ENCODE measurements around the gene PROK1.
"Not testable (repeated sequence)": the region's sequence is repeated elsewhere in the genome, so short reads cannot be mapped to it uniquely, and the experiment has no call there.

The PROK1 gene, protein sequence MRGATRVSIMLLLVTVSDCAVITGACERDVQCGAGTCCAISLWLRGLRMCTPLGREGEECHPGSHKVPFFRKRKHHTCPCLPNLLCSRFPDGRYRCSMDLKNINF

DNA sequence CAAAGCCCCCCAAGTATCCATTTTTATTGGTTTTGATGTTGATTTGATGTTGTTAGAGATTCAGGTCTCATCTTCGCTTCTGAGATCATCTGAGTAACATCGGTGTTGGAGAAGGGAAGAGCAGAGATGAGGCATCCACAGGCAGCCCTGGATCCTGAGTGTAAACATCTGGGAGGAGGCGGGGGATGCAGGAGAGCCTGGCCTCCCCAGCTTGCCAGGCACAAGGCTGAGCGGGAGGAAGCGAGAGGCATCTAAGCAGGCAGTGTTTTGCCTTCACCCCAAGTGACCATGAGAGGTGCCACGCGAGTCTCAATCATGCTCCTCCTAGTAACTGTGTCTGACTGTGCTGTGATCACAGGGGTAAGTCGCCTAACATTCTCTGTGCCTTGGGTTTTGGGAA lies at the start of gene PROK1:
TSS of gene PROK1 (plus strand) at position 221 of the 400 bp plus-strand sequence. CDS start at position 289, 68 bp downstream.
- no CpG with 5 or more reads among the region's 8 CpGs for WGBS (ENCODE audit: insufficient coverage, insufficient read length)
- DNase-seq (ENCODE audit: low read depth, low spot score): no peak
- Histone ChIP-seq H3K36me3 (ENCODE audit: control insufficient read depth, insufficient read depth, low read length) (no peaks in the 10 kb centered on the region), H3K9me3 (ENCODE audit: control insufficient read depth, insufficient read depth, low read length) (no peaks in the 10 kb centered on the region), H3K4me3 (ENCODE audit: low read length) (no peak within 1 kb of the TSS), H3K4me1 (ENCODE audit: control insufficient read depth, insufficient read depth, low read length) (peaks cover 3% of the 10 kb centered on the region; the same call in 1 of the 2 replicates), H3K27me3 (ENCODE audit: control insufficient read depth, insufficient read depth, low read length) (no peaks in the 10 kb centered on the region), H3K27ac (ENCODE audit: low read length) (no peak within 1 kb of the TSS)

DNA sequence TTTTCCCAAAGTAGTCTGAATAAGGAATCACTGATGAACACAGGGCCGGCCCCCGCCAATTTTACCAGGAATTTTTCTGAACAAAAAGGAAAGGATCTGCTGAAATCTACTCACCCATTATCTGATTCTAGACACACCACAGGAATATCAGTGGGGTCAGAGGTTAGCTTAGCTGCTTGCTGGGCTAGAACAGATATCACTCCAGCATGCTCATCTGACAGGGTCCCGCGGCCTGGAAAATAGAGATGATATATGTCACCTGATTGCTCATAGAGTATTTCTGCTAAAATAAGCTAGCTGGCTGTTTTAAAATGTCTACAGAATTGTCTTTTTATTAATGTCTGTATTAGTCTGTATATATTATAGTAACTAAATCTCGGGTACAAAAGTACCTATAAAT lies 47.1 kb upstream of the PROK1 start:
- no peaks in the 10 kb centered on the region for H3K27me3 ChIP-seq (ENCODE audit: control insufficient read depth, insufficient read depth, low read length)
- no CpG with 5 or more reads among the region's 5 CpGs for WGBS (ENCODE audit: insufficient coverage, insufficient read length)

DNA sequence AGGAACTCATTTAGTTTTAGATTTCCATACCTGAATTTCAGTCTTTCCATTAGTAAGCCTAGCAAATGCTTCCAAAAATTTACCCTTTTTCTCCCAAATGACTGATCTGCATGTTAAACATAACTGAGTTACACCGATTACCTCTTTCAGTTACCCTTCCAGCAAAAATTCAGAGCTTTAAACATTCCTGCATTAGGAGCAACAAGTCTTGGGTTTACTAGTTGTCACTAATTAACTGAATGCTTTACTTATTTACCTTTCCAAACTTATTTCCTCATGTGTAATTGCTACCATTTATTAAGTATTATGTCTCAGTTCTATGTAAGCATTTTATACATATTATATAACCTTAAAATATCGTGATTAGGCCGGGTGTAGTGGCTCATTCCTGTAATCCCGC lies 46.5 kb upstream of the PROK1 start:
- no peaks in the 10 kb centered on the region for H3K9me3 ChIP-seq (ENCODE audit: control insufficient read depth, insufficient read depth, low read length)
- DNase-seq (ENCODE audit: low read depth, low spot score): no peak
- H3K36me3 ChIP-seq (ENCODE audit: control insufficient read depth, insufficient read depth, low read length): peaks cover 7% of the 10 kb centered on the region; the same call in 1 of the 2 replicates
- H3K27me3 ChIP-seq (ENCODE audit: control insufficient read depth, insufficient read depth, low read length): no peaks in the 10 kb centered on the region
- no peaks in the 10 kb centered on the region for H3K4me1 ChIP-seq (ENCODE audit: control insufficient read depth, insufficient read depth, low read length)
- no peak overlapping the region for H3K4me3 ChIP-seq (ENCODE audit: low read length)
- WGBS (ENCODE audit: insufficient coverage, insufficient read length): no CpG with 5 or more reads among the region's 4 CpGs
- no peak overlapping the region for H3K27ac ChIP-seq (ENCODE audit: low read length)

More for the DNA sequence above, 47.1 kb upstream of the PROK1 start:
- no peak for DNase-seq (ENCODE audit: low read depth, low spot score)
- Histone ChIP-seq H3K27ac (ENCODE audit: low read length) (no peak overlapping the region), H3K4me1 (ENCODE audit: control insufficient read depth, insufficient read depth, low read length) (no peaks in the 10 kb centered on the region), H3K4me3 (ENCODE audit: low read length) (no peak overlapping the region), H3K36me3 (ENCODE audit: control insufficient read depth, insufficient read depth, low read length) (peaks cover 7% of the 10 kb centered on the region; the same call in 1 of the 2 replicates), H3K9me3 (ENCODE audit: control insufficient read depth, insufficient read depth, low read length) (no peaks in the 10 kb centered on the region)

DNA sequence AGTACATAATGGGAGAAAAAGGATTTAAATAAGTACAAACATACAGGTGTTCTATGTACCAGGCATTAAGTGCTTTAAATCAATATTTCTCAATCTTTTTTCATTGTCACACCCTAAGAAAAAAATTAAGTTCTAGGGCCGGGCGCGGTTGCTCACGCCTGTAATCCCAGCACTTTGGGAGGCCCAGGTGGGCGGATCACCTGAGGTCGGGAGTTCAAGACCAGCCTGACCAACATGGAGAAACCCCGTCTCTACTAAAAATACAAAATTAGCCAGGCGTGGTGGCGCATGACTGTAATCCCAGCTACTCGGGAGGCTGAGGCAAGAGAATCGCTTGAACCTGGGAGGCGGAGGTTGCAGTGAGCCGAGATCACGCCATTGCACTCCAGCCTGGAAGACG lies 44.5 kb upstream of the PROK1 start:
- H3K27ac ChIP-seq (ENCODE audit: low read length); H3K36me3 ChIP-seq (ENCODE audit: control insufficient read depth, insufficient read depth, low read length); H3K4me1 ChIP-seq (ENCODE audit: control insufficient read depth, insufficient read depth, low read length); H3K4me3 ChIP-seq (ENCODE audit: low read length); H3K9me3 ChIP-seq (ENCODE audit: control insufficient read depth, insufficient read depth, low read length); H3K27me3 ChIP-seq (ENCODE audit: control insufficient read depth, insufficient read depth, low read length); DNase-seq (ENCODE audit: low read depth, low spot score): not testable (repeated sequence)
- WGBS (ENCODE audit: insufficient coverage, insufficient read length): no CpG with 5 or more reads among the region's 15 CpGs

DNA sequence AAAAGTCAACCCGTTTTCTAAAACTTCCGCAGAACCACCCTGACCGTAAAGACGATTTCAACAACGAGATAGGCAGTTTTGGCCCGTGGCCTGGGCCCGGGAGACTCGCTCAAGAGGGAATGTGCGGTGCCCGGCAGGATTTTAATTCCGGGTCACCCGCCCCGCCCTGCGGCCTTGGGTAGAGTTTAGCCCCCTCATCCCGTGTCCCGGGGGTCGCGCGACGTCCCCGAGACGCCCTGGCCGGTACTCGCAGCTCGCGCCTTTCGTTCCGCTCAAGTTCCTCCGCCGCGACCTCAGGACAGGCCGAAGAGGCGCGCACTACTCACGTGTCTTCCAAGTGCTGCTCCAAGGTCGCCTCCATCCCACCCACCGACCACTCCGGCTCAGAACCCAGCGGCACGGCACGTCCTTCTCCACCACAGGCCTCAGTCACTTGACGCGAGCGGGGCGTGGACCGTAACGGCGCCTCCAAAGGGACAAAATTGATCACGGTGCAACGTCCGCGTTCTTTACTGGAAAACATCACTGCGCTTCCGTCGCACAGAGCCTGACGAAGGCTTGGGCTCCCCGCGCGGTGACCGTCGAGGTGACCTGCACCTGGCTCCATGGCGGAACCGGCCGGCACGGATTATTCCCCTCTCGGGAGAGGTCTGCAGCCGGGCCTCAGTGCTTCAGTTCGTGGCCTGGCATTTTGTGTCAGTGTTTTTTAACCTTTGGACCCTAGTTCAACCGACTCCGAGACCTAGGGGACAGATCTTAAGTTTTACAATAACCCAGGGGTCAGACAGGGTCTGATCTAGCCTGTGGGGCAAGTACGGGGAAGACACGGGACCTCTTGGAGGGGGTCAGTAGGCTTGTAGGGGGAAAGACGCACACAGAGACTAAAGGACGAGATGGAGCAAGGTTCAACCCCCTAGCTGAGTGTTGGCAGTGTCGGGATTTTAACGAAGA lies 43.4 kb upstream of the PROK1 start, which contains the start of gene LAMTOR5:
TSS of gene LAMTOR5 (minus strand) at position 435 of the 951 bp plus-strand sequence. CDS start at position 361, 74 bp downstream.
- DNase-seq (ENCODE audit: low read depth, low spot score): peak; percentile 79
- H3K9me3 ChIP-seq (ENCODE audit: control insufficient read depth, insufficient read depth, low read length): no peaks in the 10 kb centered on the region
- H3K27me3 ChIP-seq (ENCODE audit: control insufficient read depth, insufficient read depth, low read length): no peaks in the 10 kb centered on the region
- H3K4me1 ChIP-seq (ENCODE audit: control insufficient read depth, insufficient read depth, low read length): no peaks in the 10 kb centered on the region
- H3K27ac ChIP-seq (ENCODE audit: low read length): no peak within 1 kb of the TSS
- H3K4me3 ChIP-seq (ENCODE audit: low read length): peak within 1 kb of the TSS; percentile 62; the same call in 1 of the 2 replicates
- H3K36me3 ChIP-seq (ENCODE audit: control insufficient read depth, insufficient read depth, low read length): peaks cover 6% of the 10 kb centered on the region; the same call in 1 of the 2 replicates
- WGBS (ENCODE audit: insufficient coverage, insufficient read length): no CpG with 5 or more reads among the region's 76 CpGs

DNA sequence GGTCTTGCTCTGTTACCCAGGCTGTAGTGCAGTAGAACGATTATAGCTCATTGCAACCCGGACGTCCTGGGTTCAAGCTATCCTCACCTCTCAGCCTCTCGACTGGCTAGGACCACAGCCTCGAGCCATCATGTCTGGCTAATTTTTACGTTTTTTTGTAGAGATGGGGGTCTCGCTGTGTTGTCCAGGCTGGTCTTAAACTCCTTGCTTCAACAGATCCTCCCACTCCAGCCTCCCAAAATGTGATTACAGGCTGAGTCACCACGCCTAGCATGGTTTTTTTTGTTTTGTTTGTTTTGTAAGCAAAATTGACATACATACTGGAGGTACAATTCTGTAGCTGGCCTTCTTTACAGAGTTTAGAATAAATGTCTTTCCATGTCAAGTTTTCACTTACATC lies 42.5 kb upstream of the PROK1 start:
- Histone ChIP-seq H3K9me3 (ENCODE audit: control insufficient read depth, insufficient read depth, low read length) (no peaks in the 10 kb centered on the region), H3K4me3 (ENCODE audit: low read length) (no peak overlapping the region), H3K4me1 (ENCODE audit: control insufficient read depth, insufficient read depth, low read length) (no peaks in the 10 kb centered on the region), H3K27me3 (ENCODE audit: control insufficient read depth, insufficient read depth, low read length) (no peaks in the 10 kb centered on the region), H3K27ac (ENCODE audit: low read length) (no peak overlapping the region), H3K36me3 (ENCODE audit: control insufficient read depth, insufficient read depth, low read length) (peaks cover 2% of the 10 kb centered on the region; the same call in 1 of the 2 replicates)
- WGBS (ENCODE audit: insufficient coverage, insufficient read length): no CpG with 5 or more reads among the region's 8 CpGs
- no peak for DNase-seq (ENCODE audit: low read depth, low spot score)

DNA sequence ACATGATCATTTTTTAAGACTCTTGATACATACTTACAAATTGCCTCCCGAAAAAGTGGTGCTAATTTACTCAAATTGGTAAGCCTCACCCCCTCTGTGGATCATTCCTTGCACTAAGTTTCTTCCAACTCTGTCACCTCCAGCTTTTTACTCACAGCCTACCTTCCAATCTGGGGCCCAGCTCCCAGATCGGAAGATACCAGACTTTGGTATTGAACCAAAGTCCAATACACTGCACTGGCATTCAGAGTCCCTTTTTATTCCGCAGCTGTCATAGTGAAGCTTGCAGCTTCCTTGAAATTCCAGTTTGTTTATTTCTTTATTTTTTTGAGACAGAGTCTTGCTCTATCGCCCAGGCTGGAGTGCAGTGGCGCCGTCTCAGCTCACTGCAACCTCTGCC lies 41.6 kb upstream of the PROK1 start:
- Histone ChIP-seq H3K27me3 (ENCODE audit: control insufficient read depth, insufficient read depth, low read length) (no peaks in the 10 kb centered on the region), H3K4me1 (ENCODE audit: control insufficient read depth, insufficient read depth, low read length) (no peaks in the 10 kb centered on the region), H3K4me3 (ENCODE audit: low read length) (no peak overlapping the region), H3K27ac (ENCODE audit: low read length) (no peak overlapping the region), H3K36me3 (ENCODE audit: control insufficient read depth, insufficient read depth, low read length) (no peaks in the 10 kb centered on the region), H3K9me3 (ENCODE audit: control insufficient read depth, insufficient read depth, low read length) (no peaks in the 10 kb centered on the region)
- DNase-seq (ENCODE audit: low read depth, low spot score): no peak
- no CpG with 5 or more reads among the region's 6 CpGs for WGBS (ENCODE audit: insufficient coverage, insufficient read length)

DNA sequence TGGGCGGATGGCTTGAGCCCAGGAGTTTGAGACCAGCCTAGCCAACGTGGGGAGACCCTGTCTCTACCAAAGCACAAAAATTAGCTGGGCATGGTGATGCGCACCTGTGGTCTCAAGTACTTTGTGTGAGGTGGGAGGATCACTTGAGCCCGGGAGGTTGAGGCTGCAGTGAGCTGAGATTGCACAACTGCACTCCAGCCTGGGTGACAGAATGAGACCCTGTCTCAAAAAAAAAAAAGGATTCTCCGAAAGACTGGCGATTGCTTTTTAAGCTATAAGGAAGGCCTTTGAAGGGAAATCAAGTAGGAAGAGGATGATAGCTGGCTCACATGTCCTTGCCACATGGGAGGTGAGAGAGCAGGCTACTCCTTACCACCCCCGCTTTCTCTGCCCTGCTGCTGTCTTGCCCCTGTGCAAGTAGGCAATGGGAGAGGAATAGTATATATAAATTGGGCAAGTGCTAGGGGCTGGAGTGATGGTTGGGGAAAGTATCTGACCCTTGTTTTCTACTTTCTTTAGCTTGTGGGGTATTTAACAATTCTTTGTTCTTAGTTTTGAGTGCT lies 39.7 kb upstream of the PROK1 start:
- Histone ChIP-seq H3K4me3 (ENCODE audit: low read length) (no peak overlapping the region), H3K27me3 (ENCODE audit: control insufficient read depth, insufficient read depth, low read length) (no peaks in the 10 kb centered on the region), H3K36me3 (ENCODE audit: control insufficient read depth, insufficient read depth, low read length) (no peaks in the 10 kb centered on the region), H3K9me3 (ENCODE audit: control insufficient read depth, insufficient read depth, low read length) (no peaks in the 10 kb centered on the region), H3K27ac (ENCODE audit: low read length) (no peak overlapping the region), H3K4me1 (ENCODE audit: control insufficient read depth, insufficient read depth, low read length) (no peaks in the 10 kb centered on the region)
- DNase-seq (ENCODE audit: low read depth, low spot score): no peak
- WGBS (ENCODE audit: insufficient coverage, insufficient read length): no CpG with 5 or more reads among the region's 7 CpGs

DNA sequence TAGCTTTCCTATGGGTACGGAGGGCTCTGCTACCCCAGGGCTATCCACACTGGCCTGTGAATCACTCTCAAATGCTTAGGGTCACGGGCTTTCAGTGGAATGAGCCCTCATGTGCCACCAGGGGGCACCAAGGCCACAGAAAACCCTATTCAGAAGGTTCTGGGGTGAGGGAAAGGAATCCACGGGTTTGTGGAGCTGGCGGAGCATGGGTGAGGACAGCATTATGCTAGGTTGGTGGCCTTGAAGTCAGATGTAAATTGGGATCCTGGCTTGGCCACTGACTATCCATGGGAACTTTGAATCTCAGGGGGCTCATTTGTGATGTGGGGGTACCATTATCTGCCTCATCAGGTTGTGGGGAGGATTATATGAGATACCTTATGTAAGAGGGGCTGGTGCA lies 38.4 kb upstream of the PROK1 start:
- no peak overlapping the region for H3K4me3 ChIP-seq (ENCODE audit: low read length)
- H3K36me3 ChIP-seq (ENCODE audit: control insufficient read depth, insufficient read depth, low read length): no peaks in the 10 kb centered on the region
- H3K27ac ChIP-seq (ENCODE audit: low read length): no peak overlapping the region
- H3K4me1 ChIP-seq (ENCODE audit: control insufficient read depth, insufficient read depth, low read length): no peaks in the 10 kb centered on the region
- WGBS (ENCODE audit: insufficient coverage, insufficient read length): no CpG with 5 or more reads among the region's 4 CpGs
- DNase-seq (ENCODE audit: low read depth, low spot score): peak; percentile 58
- H3K27me3 ChIP-seq (ENCODE audit: control insufficient read depth, insufficient read depth, low read length): no peaks in the 10 kb centered on the region
- H3K9me3 ChIP-seq (ENCODE audit: control insufficient read depth, insufficient read depth, low read length): no peaks in the 10 kb centered on the region

DNA sequence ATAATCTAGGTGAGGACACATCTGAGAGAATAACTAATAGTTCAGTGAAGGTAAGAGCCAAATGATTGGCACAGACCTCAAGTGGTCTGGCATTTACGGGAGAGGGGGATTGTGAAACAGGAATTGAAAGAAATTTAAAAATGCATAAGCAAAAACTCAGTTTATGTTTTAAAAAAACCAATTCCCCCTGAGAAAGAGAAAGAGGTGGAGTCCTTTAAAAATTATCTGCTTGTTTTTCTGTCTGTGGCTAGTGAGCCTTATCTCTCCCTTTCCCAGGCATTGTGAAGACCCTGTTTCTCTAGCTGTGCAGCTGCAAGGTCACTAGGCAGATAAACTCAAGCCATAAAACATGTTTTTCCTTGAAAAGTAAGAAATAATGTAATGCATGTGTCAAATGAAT lies 37.9 kb upstream of the PROK1 start:
- not testable (repeated sequence) for H3K36me3 ChIP-seq (ENCODE audit: control insufficient read depth, insufficient read depth, low read length); H3K27me3 ChIP-seq (ENCODE audit: control insufficient read depth, insufficient read depth, low read length); H3K4me1 ChIP-seq (ENCODE audit: control insufficient read depth, insufficient read depth, low read length); DNase-seq (ENCODE audit: low read depth, low spot score); H3K9me3 ChIP-seq (ENCODE audit: control insufficient read depth, insufficient read depth, low read length); H3K27ac ChIP-seq (ENCODE audit: low read length); H3K4me3 ChIP-seq (ENCODE audit: low read length)
- WGBS (ENCODE audit: insufficient coverage, insufficient read length): no CpG with 5 or more reads among the region's 1 CpG

All from iPS DF 6.9 (cell line).